Tibial nerve (tissue), 4 donors: ENCODE measurements around the gene NBPF4. TPM values are rescaled to one million over a fixed set of nuclear protein-coding genes. Genes with fewer than 3 reads are reported as not detected.

Experiments used
- DNase-seq, 2 donors: peaks; one replicate each; pipeline ENCODE4 v3.0.0-alpha.2; 2019; ENCODE audit warnings: low spot score in 2 of 2
- H3K27ac ChIP-seq, 4 donors: fragments of 200-600 bp; sonication (generic) in 3 of 4; one replicate each; pipeline ENCODE4 v1.5.1; 2017 to 2019; ENCODE audit warnings: mild to moderate bottlenecking in 1 of 4
- H3K27me3 ChIP-seq, 2 donors: fragments of 200-600 bp; sonication (generic) in 1 of 2; one replicate each; pipeline versions ENCODE4 v1.5.1 to v1.6.0; 2017 to 2019
- H3K36me3 ChIP-seq, 3 donors: fragments of 200-600 bp; sonication (generic); one replicate each; pipeline ENCODE4 v1.5.1; 2018 to 2019
- H3K4me1 ChIP-seq, 4 donors: fragments of 200-600 bp; sonication (generic) in 3 of 4; one replicate each; pipeline ENCODE4 v1.5.1; 2017 to 2019
- H3K4me3 ChIP-seq, 4 donors: fragments of 200-600 bp; sonication (generic) in 3 of 4; one replicate each; pipeline ENCODE4 v1.5.1; 2017 to 2019; ENCODE audit warnings: mild to moderate bottlenecking in 1 of 4, moderate library complexity in 1 of 4
- H3K9me3 ChIP-seq, 4 donors: fragments of 200-600 bp; sonication (generic) in 3 of 4; one replicate each; pipeline ENCODE4 v1.5.1; 2017 to 2019
- CTCF ChIP-seq, 5 experiments: fragments of 200-600 bp in 3 of 5; fragments of 450-650 bp in 2 of 5; sonication (generic) in 3 of 5; IDR thresholded peaks; one replicate each; pipeline ENCODE4 v1.5.1; 2016 to 2019; ENCODE audit warnings: antibody characterized with exemption in 5 of 5, mild to moderate bottlenecking in 3 of 5, moderate library complexity in 2 of 5
- EP300 ChIP-seq, 2 donors: sonication (generic); formaldehyde crosslinking; IDR thresholded peaks; one replicate each; pipeline ENCODE4 v1.6.1; 2017; ENCODE audit warnings: antibody characterized with exemption in 2 of 2, mild to moderate bottlenecking in 1 of 2
- POLR2A ChIP-seq, 2 donors: fragments of 450-650 bp; IDR thresholded peaks; one replicate each; pipeline ENCODE4 v1.6.1; 2017; ENCODE audit warnings: antibody characterized with exemption in 2 of 2, mild to moderate bottlenecking in 2 of 2, moderate library complexity in 2 of 2
- WGBS, 2 donors: methylation state at CpG; one replicate each; pipeline ENCODE4 v1.1.5; 2018; 5-methylcytosine and 5-hydroxymethylcytosine counted together
- total RNA-seq, 4 donors: library from RNA; depleted of rRNA; stranded (reverse); fragments of >200 nt; gene quantifications; one replicate each; pipeline ENCODE4 v1.1.0, GENCODE V29; 2016

Gene NBPF4
- total RNA-seq, 4 donors from 2014 or later, result 0.42 TPM; not detected in 3

- WGBS, 2 donors, result 61 to 71% methylated on average over 5 of the region's 5 CpGs
- DNase-seq, result no peak
These were observed 53.0 kb downstream of the NBPF4 start for GRCh38 chr1:108190686-108191416.

DNA sequence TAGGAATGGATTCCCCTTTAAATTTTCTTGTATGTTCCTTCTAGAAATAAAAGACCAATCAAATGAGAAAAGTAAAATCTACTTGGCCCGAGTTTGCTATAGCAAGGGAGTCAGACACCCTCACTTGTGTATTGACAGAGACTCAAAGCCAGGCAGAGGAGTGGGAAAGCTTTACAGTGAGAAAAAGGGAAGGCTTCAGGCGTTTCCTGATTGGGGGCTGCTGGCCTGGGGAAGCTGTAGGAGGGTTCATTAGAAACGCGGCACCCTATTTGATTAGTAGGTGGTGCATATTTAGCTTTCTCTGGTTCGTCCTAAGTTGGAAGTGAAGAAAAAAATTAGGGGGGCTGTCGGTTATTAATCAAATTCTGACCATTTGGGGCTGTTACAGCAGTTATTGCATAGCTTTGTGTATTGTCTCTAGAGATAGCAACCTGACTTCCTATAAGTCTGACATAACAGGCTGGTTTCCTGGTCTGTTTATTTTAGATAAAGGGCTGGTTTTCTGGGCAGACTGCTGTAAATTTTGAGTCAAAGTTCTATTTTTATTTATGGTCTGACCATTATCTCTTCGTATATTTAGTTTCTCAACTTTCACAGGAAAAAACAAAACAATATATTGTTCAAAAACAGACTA is 53.8 kb downstream of the NBPF4 start:
- H3K27me3 ChIP-seq, result no peaks in the 10 kb centered on the region
- TF ChIP-seq CTCF (IDR thresholded peaks at IDR 0.05) (no peak), POLR2A (IDR thresholded peaks at IDR 0.05) (no peak), EP300 (IDR thresholded peaks at IDR 0.05) (no peak)
- WGBS, 2 donors, result 78% methylated on average over 7 of the region's 7 CpGs
- H3K9me3 ChIP-seq, result no peaks in the 10 kb centered on the region
- peaks cover 0 to 17% (median 0%) of the 10 kb centered on the region in 4 donors for H3K4me1 ChIP-seq
- no peak overlapping the region for H3K4me3 ChIP-seq
- H3K27ac ChIP-seq, result no peak overlapping the region
- H3K36me3 ChIP-seq, result peaks cover 0 to 52% (median 0%) of the 10 kb centered on the region in 3 donors
- DNase-seq, result no peak

More at GRCh38 chr1:108190686-108191416, 53.0 kb downstream of the NBPF4 start:
- TF ChIP-seq POLR2A (IDR thresholded peaks at IDR 0.05) (no peak), CTCF (IDR thresholded peaks at IDR 0.05) (no peak), EP300 (IDR thresholded peaks at IDR 0.05) (no peak)
- H3K9me3 ChIP-seq, result no peaks in the 10 kb centered on the region
- H3K4me3 ChIP-seq, result no peak overlapping the region
- no peak overlapping the region for H3K27ac ChIP-seq
- peaks cover 0 to 52% (median 0%) of the 10 kb centered on the region in 3 donors for H3K36me3 ChIP-seq
- peaks cover 0 to 17% (median 0%) of the 10 kb centered on the region in 4 donors for H3K4me1 ChIP-seq
- no peaks in the 10 kb centered on the region for H3K27me3 ChIP-seq

GRCh38 chr1:108188801-108189200 is 55.1 kb downstream of the NBPF4 start:
- WGBS, 2 donors, result 92 to 100% methylated on average over 1 of the region's 1 CpG
- no peak for TF ChIP-seq EP300 (IDR thresholded peaks at IDR 0.05)
- TF ChIP-seq POLR2A (IDR thresholded peaks at IDR 0.05), result no peak
- TF ChIP-seq CTCF (IDR thresholded peaks at IDR 0.05), result no peak
- no peak for DNase-seq
- Histone ChIP-seq H3K36me3 (peaks cover 0 to 59% (median 0%) of the 10 kb centered on the region in 3 donors), H3K27me3 (no peaks in the 10 kb centered on the region), H3K9me3 (peaks cover 0 to 2% (median 0%) of the 10 kb centered on the region in 4 donors), H3K4me1 (peaks cover 0 to 11% (median 0%) of the 10 kb centered on the region in 4 donors), H3K27ac (no peak overlapping the region), H3K4me3 (no peak overlapping the region)

GRCh38 chr1:108182959-108183700 is 60.7 kb downstream of the NBPF4 start:
- no peaks in the 10 kb centered on the region for H3K27me3 ChIP-seq
- H3K36me3 ChIP-seq, result peaks cover 0 to 78% (median 2%) of the 10 kb centered on the region in 3 donors

More at GRCh38 chr1:108182959-108183700, 60.7 kb downstream of the NBPF4 start:
- WGBS, 2 donors, result 49 to 50% methylated on average over 2 of the region's 2 CpGs
- peaks cover 0 to 9% (median 3%) of the 10 kb centered on the region in 4 donors for H3K9me3 ChIP-seq
- H3K27ac ChIP-seq, result no peak overlapping the region
- TF ChIP-seq POLR2A (IDR thresholded peaks at IDR 0.05), result no peak
- TF ChIP-seq EP300 (IDR thresholded peaks at IDR 0.05), result no peak
- TF ChIP-seq CTCF (IDR thresholded peaks at IDR 0.05), result no peak
- DNase-seq, result no peak
- H3K4me1 ChIP-seq, result peaks cover 0 to 14% (median 0%) of the 10 kb centered on the region in 4 donors
- no peak overlapping the region for H3K4me3 ChIP-seq
